ENCODE measurements around the gene NCKAP5L.
A peak's percentile ranks its signal among the peaks of the same experiment; 100 is the strongest.

The NCKAP5L gene

GRCh38 chr12:49867570-49868341 lies 39.5 kb upstream of the NCKAP5L start:
- no peak overlapping the region for H3K4me3 ChIP-seq (ENCODE audit: low read length)
- H3K79me2 ChIP-seq (ENCODE audit: low read length): no peaks in the 10 kb centered on the region
- no peaks in the 10 kb centered on the region for H4K20me1 ChIP-seq (ENCODE audit: insufficient read depth, low read length)
- H3K9me3 ChIP-seq (ENCODE audit: insufficient read depth, low read length): no peaks in the 10 kb centered on the region
- TF ChIP-seq EZH2phosphoT487 (IDR thresholded peaks at IDR 0.05; ENCODE audit: low read depth) (no peak), CTCF (IDR thresholded peaks at IDR 0.05; ENCODE audit: low read depth, low read length) (no peak)
- no peak overlapping the region for H3K9ac ChIP-seq (ENCODE audit: low read length)
- no peak overlapping the region for H2AFZ ChIP-seq (ENCODE audit: low read depth, low read length)
- H3K4me1 ChIP-seq (ENCODE audit: low read length): no peaks in the 10 kb centered on the region
- no peak overlapping the region for H3K4me2 ChIP-seq (ENCODE audit: low read length)
- no peak overlapping the region for H3K27ac ChIP-seq (ENCODE audit: low read length)
- no peaks in the 10 kb centered on the region for H3K36me3 ChIP-seq (replicated peaks; ENCODE audit: low read depth, low read length)
- H3K27me3 ChIP-seq (ENCODE audit: low read depth, low read length): peaks cover 6% of the 10 kb centered on the region; the same call in 1 of the 2 replicates

- Histone ChIP-seq H3K27ac (ENCODE audit: low read length) (no peak overlapping the region), H3K36me3 (replicated peaks; ENCODE audit: low read depth, low read length) (no peaks in the 10 kb centered on the region), H3K79me2 (ENCODE audit: low read length) (no peaks in the 10 kb centered on the region), H3K9ac (ENCODE audit: low read length) (no peak overlapping the region), H3K4me1 (ENCODE audit: low read length) (no peaks in the 10 kb centered on the region), H3K4me3 (ENCODE audit: low read length) (no peak overlapping the region), H2AFZ (ENCODE audit: low read depth, low read length) (peak overlapping the region; percentile 10; the same call in 1 of the 2 replicates), H3K27me3 (ENCODE audit: low read depth, low read length) (peaks cover 6% of the 10 kb centered on the region; the same call in 1 of the 2 replicates), H4K20me1 (ENCODE audit: insufficient read depth, low read length) (no peaks in the 10 kb centered on the region), H3K4me2 (ENCODE audit: low read length) (peak overlapping the region; percentile 15; the same call in 1 of the 2 replicates), H3K9me3 (ENCODE audit: insufficient read depth, low read length) (no peaks in the 10 kb centered on the region)
- TF ChIP-seq CTCF (IDR thresholded peaks at IDR 0.05; ENCODE audit: low read depth, low read length): peak; percentile 87
- no peak for TF ChIP-seq EZH2phosphoT487 (IDR thresholded peaks at IDR 0.05; ENCODE audit: low read depth)
Observed at GRCh38 chr12:49866859-49867569, 38.8 kb upstream of the NCKAP5L start.

- TF ChIP-seq EZH2phosphoT487 (IDR thresholded peaks at IDR 0.05; ENCODE audit: low read depth): no peak
- TF ChIP-seq CTCF (IDR thresholded peaks at IDR 0.05; ENCODE audit: low read depth, low read length): no peak
- Histone ChIP-seq H3K4me2 (ENCODE audit: low read length) (no peak overlapping the region), H2AFZ (ENCODE audit: low read depth, low read length) (no peak overlapping the region), H3K36me3 (replicated peaks; ENCODE audit: low read depth, low read length) (no peaks in the 10 kb centered on the region), H4K20me1 (ENCODE audit: insufficient read depth, low read length) (no peaks in the 10 kb centered on the region), H3K9ac (ENCODE audit: low read length) (no peak overlapping the region), H3K27me3 (ENCODE audit: low read depth, low read length) (peaks cover 6% of the 10 kb centered on the region; the same call in 1 of the 2 replicates), H3K4me3 (ENCODE audit: low read length) (no peak overlapping the region), H3K4me1 (ENCODE audit: low read length) (no peaks in the 10 kb centered on the region), H3K27ac (ENCODE audit: low read length) (no peak overlapping the region), H3K9me3 (ENCODE audit: insufficient read depth, low read length) (no peaks in the 10 kb centered on the region), H3K79me2 (ENCODE audit: low read length) (no peaks in the 10 kb centered on the region)
Observed at GRCh38 chr12:49865782-49866135, 37.5 kb upstream of the NCKAP5L start.

GRCh38 chr12:49865109-49865781 lies 37.0 kb upstream of the NCKAP5L start:
- no peaks in the 10 kb centered on the region for H3K4me1 ChIP-seq (ENCODE audit: low read length)
- TF ChIP-seq EZH2phosphoT487 (IDR thresholded peaks at IDR 0.05; ENCODE audit: low read depth) (no peak), CTCF (IDR thresholded peaks at IDR 0.05; ENCODE audit: low read depth, low read length) (no peak)
- H4K20me1 ChIP-seq (ENCODE audit: insufficient read depth, low read length): no peaks in the 10 kb centered on the region
- H3K79me2 ChIP-seq (ENCODE audit: low read length): no peaks in the 10 kb centered on the region
- no peak overlapping the region for H3K4me2 ChIP-seq (ENCODE audit: low read length)
- H3K36me3 ChIP-seq (replicated peaks; ENCODE audit: low read depth, low read length): no peaks in the 10 kb centered on the region
- no peak overlapping the region for H2AFZ ChIP-seq (ENCODE audit: low read depth, low read length)
- no peak overlapping the region for H3K9ac ChIP-seq (ENCODE audit: low read length)
- no peaks in the 10 kb centered on the region for H3K9me3 ChIP-seq (ENCODE audit: insufficient read depth, low read length)
- no peak overlapping the region for H3K27ac ChIP-seq (ENCODE audit: low read length)
- H3K4me3 ChIP-seq (ENCODE audit: low read length): no peak overlapping the region
- peaks cover 6% of the 10 kb centered on the region; the same call in 1 of the 2 replicates for H3K27me3 ChIP-seq (ENCODE audit: low read depth, low read length)
